ENCODE measurements around the gene NLRP7.
"Not testable (repeated sequence)": the region's sequence is repeated elsewhere in the genome, so short reads cannot be mapped to it uniquely, and the experiment has no call there.

Gene NLRP7

GRCh38 chr19:54923276-54923675 lies 24.1 kb downstream of the NLRP7 start:
- no peak for DNase-seq (ENCODE audit: low read depth)
- no peak overlapping the region for H3K4me3 ChIP-seq (ENCODE audit: low read depth, low read length)

GRCh38 chr19:54921082-54921481 lies 26.2 kb downstream of the NLRP7 start:
- DNase-seq (ENCODE audit: low read depth) = no peak
- no peak overlapping the region for H3K4me3 ChIP-seq (ENCODE audit: low read depth, low read length)

GRCh38 chr19:54919646-54920563 lies 27.4 kb downstream of the NLRP7 start:
- H3K4me3 ChIP-seq (ENCODE audit: low read depth, low read length); DNase-seq (ENCODE audit: low read depth): not testable (repeated sequence)

DNA sequence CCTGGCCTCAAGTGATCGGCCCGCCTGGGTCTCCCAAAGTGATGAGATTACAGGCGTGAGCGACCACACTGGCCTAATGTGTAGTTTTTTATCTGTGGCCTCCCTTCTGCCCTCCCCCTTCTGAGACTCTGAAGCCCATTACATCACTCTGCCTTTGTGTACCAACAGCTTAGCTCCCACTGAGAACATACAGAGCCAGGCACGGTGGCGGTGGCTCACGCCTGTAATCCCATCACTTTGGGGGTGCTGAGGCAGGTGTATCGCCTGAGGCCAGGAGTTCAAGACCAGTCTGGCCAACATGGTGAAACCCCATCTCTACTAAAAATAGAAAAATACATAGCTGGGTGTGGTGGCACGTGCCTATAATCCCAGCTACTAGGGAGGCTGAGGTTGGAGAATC lies 28.8 kb downstream of the NLRP7 start:
- no peak overlapping the region for H3K4me3 ChIP-seq (ENCODE audit: low read depth, low read length)
- DNase-seq (ENCODE audit: low read depth) = no peak

DNA sequence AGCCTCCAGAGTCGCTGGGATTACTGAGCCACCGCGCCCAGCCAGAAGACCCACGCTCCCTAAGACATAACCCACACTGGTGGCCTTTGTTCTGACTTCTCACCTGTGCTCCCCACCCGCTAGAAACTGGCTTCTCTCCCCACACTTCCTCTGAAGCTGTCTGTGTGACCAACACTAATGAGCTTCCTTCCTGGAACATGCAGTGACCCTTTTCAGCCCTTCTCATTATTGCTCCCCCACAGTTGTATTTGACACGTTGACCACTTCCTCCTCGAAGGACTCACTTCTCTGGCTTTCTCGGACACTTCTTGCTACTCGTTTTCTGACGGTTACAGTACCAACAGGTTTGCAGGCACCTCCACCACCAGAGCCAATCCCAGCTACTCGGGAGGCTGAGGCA lies 30.5 kb downstream of the NLRP7 start:
- DNase-seq (ENCODE audit: low read depth) = no peak
- no peak overlapping the region for H3K4me3 ChIP-seq (ENCODE audit: low read depth, low read length)

- H3K4me3 ChIP-seq (ENCODE audit: low read depth, low read length); DNase-seq (ENCODE audit: low read depth): not testable (repeated sequence)
Observed at GRCh38 chr19:54907899-54908298, 39.4 kb downstream of the NLRP7 start.

- no peak for DNase-seq (ENCODE audit: low read depth)
- no peak overlapping the region for H3K4me3 ChIP-seq (ENCODE audit: low read depth, low read length)
Observed at GRCh38 chr19:54906819-54907218, 40.5 kb downstream of the NLRP7 start.

DNA sequence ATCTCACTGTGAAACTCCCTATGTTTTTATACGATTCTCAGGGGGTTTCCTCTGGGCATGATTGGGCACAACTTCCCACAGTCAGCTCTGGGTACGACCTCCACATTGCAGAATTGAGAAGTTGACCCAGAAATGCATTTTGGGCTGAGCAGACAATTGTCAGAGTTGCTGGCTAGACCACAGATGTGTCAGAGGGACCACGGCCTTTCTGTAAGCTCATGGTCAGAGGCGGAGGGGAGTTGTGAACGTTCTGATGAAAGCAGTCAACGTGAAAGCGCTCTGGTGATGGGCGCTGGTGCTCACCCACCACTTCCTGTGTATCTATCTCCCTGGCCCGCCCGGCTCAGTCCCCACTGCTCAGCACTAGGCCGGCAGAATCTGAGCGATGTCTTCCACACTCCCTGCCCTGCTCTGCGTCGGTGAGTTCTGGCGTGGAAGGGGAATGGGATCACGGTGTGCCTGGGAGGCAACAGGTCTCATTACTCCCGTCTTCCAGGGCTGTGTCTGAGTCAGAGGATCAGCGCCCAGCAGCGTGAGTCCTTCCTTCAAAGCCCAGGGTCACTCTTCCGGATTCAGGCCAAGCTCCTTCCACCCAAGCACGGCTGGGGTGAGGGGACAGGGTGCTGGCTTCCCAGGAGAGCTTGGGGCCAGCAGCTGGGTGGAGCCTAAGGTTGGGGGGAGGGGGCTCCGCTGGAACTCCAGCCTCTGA lies 41.4 kb downstream of the NLRP7 start, which contains the start of gene NCR1:
TSS of gene NCR1 (plus strand) at position 346 of the 709 bp plus-strand sequence. CDS start at position 386, 40 bp downstream.
- DNase-seq (ENCODE audit: low read depth) = no peak
- no peak within 1 kb of the TSS for H3K4me3 ChIP-seq (ENCODE audit: low read depth, low read length)

GRCh38 chr19:54905421-54905802 lies 41.9 kb downstream of the NLRP7 start:
- DNase-seq (ENCODE audit: low read depth) = no peak
- no peak overlapping the region for H3K4me3 ChIP-seq (ENCODE audit: low read depth, low read length)

GRCh38 chr19:54904261-54904660 lies 43.1 kb downstream of the NLRP7 start:
- not testable (repeated sequence) for H3K4me3 ChIP-seq (ENCODE audit: low read depth, low read length); DNase-seq (ENCODE audit: low read depth)

DNA sequence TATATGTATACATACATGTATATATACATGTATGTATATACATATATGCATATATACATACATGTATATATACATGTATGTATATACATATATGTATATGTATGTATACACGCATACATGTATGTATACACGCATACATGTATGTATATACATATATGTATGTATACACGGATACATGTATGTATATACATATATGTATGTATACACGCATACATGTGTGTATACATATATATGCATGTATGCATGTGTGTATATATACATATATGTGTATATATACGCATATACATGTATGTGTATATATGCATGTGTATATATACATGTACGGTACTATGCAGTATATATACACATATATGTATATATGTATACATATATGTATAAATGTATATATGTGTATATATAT lies 44.0 kb downstream of the NLRP7 start:
- H3K4me3 ChIP-seq (ENCODE audit: low read depth, low read length) = no peak overlapping the region
- DNase-seq (ENCODE audit: low read depth) = no peak

- no peak overlapping the region for H3K4me3 ChIP-seq (ENCODE audit: low read depth, low read length)
- DNase-seq (ENCODE audit: low read depth) = no peak
Observed at GRCh38 chr19:54902061-54902460, 45.3 kb downstream of the NLRP7 start.

DNA sequence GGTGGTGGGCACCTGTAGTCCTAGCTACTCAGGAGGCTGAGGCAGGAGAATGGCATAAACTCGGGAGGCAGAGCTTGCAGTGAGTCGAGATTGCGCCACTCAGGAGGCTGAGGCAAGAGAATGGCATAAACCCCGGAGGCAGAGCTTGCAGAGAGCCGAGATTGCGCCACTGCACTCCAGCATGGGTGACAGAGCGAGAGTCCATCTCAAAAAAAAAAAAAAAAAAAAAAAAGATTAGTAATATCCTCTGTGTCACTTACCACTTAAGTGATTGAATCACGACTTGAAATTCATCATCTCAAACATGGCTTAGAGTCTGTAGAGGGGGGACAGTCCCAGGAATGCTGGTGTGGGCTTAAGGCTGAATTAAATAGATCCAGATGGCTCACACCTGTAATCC lies 46.2 kb downstream of the NLRP7 start:
- DNase-seq (ENCODE audit: low read depth); H3K4me3 ChIP-seq (ENCODE audit: low read depth, low read length): not testable (repeated sequence)

GRCh38 chr19:54899646-54900045 lies 47.7 kb downstream of the NLRP7 start:
- DNase-seq (ENCODE audit: low read depth); H3K4me3 ChIP-seq (ENCODE audit: low read depth, low read length): not testable (repeated sequence)

GRCh38 chr19:54898685-54899084 lies 48.6 kb downstream of the NLRP7 start:
- H3K4me3 ChIP-seq (ENCODE audit: low read depth, low read length); DNase-seq (ENCODE audit: low read depth): not testable (repeated sequence)

GRCh38 chr19:54896036-54896435 lies 51.3 kb downstream of the NLRP7 start:
- no peak for DNase-seq (ENCODE audit: low read depth)
- H3K4me3 ChIP-seq (ENCODE audit: low read depth, low read length) = no peak overlapping the region

GRCh38 chr19:54894106-54894505 lies 53.2 kb downstream of the NLRP7 start:
- not testable (repeated sequence) for H3K4me3 ChIP-seq (ENCODE audit: low read depth, low read length); DNase-seq (ENCODE audit: low read depth)

DNA sequence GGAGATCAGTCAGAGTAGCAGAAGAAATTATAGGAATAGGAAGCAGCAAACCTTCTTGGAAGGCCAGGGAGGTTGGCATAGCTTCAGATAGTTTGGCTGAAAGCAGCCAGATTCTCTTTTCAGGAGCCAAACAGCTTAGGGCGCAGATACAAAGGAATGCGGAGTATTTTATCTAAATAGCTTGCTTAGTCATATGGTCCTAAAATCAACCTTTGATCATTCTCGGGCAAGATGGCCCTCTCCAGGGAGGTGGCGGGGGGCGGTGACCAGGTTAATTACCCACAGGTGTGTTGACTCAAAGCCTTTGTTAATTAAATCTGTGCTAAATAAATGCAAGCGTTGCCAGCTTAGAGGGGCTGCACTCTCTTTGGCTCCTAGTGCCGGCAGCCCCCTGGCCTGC lies 53.9 kb downstream of the NLRP7 start:
- DNase-seq (ENCODE audit: low read depth) = no peak
- no peak overlapping the region for H3K4me3 ChIP-seq (ENCODE audit: low read depth, low read length)

DNA sequence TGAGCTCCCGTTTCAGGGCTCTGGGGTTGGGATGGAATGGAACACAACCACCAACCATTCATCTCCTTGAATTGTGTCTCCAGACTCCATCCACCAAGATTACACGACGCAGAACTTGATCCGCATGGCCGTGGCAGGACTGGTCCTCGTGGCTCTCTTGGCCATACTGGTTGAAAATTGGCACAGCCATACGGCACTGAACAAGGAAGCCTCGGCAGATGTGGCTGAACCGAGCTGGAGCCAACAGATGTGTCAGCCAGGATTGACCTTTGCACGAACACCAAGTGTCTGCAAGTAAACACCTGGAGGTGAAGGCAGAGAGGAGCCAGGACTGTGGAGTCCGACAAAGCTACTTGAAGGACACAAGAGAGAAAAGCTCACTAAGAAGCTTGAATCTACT lies 57.8 kb downstream of the NLRP7 start:
- no peak overlapping the region for H3K4me3 ChIP-seq (ENCODE audit: low read depth, low read length)
- no peak for DNase-seq (ENCODE audit: low read depth)

- DNase-seq (ENCODE audit: low read depth) = no peak
- no peak overlapping the region for H3K4me3 ChIP-seq (ENCODE audit: low read depth, low read length)
Observed at GRCh38 chr19:54888239-54888638, 59.1 kb downstream of the NLRP7 start.

GRCh38 chr19:54883228-54883627 lies 64.1 kb downstream of the NLRP7 start:
- H3K4me3 ChIP-seq (ENCODE audit: low read depth, low read length) = no peak overlapping the region
- DNase-seq (ENCODE audit: low read depth) = no peak
